AG08395 (cell line): Measurements from ENCODE around the gene C2orf66.

Experiments
- DNase-seq: peaks from one replicate; pipeline ENCODE4 v3.0.0; 2012; ENCODE audit warnings: mixed read lengths, low spot score

Gene C2orf66

DNA sequence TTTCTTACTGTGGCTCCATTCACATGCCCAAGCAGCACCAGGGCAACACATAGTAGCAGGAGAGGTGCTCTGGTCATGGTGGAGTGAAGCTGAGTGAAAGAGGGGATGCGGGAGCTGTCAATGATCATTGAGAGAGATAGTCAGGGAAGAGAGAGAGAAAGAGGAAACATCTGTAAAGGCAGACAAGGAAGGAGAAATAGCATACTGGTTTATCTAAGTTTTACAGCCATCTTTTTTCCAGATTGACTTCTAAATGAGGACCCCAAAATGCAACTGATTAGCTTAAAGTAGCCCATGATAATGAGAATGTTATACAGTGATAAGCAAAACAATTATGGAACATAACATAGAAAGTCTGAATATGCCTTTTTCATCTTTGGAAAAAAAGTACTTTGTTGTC is at the start of gene C2orf66:
TSS of gene C2orf66 (minus strand) at position 96 of the 400 bp plus-strand sequence. CDS start at position 77, 19 bp downstream.
- DNase-seq: no peak

DNA sequence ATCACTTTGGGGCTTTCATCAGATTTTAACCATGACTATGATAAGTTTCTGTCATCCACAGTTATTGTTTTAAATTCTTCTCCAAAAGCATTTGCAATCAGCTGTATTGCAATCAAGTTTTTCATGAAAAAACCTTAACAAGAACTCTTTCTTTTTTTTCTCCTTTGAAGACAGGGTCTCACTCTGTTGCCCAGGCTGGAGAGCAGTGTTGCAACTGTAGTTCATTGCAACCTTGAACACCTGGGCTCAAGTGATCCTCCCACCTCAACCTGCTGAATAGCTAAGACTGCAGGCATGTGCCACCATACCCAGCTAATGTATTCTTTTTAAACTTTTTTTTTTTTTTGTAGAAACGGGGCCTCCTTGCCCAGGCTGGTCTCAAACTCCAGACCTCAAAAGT is 45.5 kb upstream of the C2orf66 start:
- no peak for DNase-seq

DNA sequence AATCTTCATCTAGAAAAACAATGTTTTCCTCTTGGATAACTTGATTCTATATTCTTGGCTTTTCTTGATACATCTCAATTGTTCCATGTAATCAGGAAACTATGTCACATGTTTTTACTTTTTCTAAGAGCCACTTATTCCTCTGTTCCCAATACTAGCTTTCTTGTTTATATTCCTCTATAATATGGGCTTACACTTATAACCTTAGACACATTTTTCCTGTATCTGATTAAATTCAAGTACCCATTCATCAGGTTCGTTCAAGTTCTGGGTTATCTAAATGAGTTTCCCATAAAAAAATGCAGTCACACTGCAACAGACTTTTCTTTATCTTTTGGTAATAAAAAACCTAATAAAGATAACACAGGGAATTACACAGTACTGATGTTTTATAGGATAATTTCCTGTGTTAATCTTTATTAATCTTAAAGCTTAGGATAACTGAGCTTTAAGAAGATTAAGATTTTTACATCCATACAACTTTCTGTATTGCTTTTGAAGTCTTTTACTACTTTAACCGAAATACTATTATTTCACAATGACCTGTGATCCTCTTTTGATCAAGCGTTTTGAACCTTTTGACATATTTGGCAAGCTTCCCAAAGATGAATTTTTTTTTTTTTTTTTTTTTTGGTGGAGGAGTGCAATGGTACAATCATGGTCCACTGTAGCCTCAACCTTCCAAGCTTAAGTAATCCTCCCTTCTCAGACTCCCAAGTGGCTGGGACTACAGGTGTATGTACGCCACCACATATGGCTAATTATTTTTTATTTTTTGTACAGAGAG is 44.3 kb upstream of the C2orf66 start:
- no peak for DNase-seq

DNA sequence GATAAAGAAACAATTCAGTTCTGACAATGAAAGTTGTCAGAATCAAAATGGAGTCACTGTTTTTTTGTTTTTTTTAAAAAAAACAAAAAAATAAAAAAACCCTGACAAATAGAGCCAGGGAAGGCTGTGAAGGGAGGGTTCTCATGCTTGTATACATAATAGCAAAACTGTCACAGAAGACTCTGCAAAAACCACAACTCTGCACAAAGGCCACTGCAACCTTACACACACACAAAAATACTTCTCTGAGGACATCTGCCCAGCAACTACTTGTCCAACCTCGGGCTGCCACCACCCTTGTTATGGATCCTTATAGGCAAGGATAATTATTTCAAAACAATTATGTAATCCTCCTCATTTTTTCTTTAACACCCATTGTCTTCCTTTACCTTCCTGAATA is 41.9 kb upstream of the C2orf66 start:
- DNase-seq: no peak

DNA sequence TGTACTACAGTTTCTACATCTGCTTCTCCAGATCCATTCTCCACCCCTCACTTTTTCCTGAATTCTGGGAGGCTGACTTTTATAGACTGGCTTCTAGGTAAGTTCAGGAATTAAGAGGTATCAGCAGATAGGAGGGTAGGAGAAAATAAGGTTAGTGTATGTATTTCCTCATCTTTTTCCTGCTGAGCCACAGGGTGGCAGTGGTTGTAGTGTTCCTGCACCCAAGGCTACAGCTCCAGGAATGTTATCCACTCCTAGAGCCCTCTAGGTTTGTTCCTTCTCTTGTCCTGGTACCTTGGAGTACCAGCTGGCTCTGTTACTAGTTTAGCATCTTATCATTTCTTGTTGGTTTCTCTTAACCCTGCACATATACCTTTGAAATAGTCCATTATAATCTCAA is 40.7 kb upstream of the C2orf66 start:
- DNase-seq: peak; percentile 47

DNA sequence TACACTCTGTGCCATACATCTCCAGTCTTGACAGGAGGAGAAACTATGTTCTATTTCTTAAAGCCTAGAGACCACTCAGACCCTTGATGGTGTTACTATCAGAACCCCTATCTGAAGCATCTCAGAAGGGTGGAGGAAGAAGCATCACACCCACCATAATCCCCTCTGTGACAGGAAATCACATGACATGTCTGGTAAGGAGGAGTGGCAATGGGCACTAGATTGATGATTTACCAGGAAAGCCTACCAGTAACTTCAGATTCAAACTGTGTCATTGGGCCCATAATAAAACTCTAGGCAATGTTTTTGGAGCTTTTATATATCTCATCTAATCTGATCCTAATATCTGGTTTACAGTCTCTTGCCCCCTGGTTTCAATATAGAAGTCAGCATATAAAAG is 37.1 kb upstream of the C2orf66 start:
- DNase-seq: no peak

DNA sequence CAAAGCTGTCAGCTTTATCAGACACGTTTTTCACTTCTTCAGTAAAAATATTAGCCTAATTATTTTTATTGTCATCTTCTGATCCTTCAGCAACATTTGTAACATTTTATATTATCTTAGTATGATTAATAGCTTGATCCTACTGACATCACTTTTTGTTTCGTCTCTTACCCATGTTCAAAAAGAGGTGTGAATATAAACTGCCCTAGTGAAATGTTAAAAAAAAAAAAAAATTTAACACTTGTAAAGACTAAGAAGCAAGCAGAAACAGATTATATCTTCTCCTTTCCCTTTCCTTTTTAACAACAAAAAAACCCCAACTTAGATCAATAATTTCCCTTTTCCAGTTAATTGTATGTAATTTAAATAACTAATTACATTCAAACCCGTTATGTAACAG is 36.2 kb upstream of the C2orf66 start:
- DNase-seq: no peak

DNA sequence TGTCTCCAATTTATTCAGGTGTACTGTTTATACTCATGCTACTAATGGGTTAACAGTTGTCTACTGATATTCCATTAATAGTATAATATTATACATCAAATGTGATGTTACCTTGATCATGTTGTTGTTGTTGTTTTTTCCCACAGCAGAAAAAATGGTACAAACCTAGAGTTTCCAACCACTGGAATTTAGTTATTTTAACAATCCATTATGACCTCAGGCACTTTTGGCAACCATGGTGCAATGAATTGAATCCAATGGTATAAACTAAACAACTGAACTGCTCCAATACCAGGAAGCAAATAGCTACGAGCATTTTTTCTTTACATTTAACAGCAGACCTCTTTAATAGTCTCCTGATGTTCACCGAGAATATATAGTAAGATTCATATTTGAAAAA is 31.0 kb upstream of the C2orf66 start:
- DNase-seq: no peak

DNA sequence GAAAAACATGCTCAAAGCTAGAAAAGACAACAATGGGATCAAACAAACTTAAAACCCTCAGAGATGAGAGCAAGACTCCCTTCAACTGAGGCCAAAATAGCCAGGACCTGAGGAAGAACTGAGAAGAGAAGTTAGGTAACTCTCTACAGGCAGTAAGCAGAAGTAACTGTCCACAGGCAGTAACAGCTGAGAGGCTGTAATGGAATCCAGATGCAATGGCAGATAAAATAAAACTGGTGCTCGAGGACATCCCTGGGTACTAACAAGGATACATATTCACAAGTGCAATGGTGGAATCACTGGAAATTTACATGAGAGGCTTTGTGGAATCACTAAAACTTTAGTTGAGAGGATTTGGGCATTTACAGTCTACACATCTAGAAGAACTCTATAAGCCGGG is 30.4 kb upstream of the C2orf66 start:
- DNase-seq: no peak

DNA sequence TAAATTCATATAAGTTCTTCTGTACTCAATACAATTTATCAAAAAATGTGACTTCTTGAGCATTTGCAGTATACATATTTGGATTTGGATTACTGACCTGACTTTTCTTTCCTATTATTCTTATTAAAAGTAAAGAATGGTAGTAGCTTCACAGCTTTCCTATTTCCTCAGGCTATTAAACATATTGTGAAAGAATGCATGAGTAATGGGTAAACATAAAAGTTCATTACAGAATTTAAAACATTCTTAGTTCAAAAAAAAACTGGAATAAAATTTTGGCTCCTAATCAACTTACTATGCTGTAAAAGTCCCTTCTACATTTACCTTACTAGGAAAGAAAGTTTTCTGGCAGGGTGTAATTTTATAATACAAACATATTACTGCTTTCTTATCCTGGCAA is 27.3 kb upstream of the C2orf66 start:
- no peak for DNase-seq

DNA sequence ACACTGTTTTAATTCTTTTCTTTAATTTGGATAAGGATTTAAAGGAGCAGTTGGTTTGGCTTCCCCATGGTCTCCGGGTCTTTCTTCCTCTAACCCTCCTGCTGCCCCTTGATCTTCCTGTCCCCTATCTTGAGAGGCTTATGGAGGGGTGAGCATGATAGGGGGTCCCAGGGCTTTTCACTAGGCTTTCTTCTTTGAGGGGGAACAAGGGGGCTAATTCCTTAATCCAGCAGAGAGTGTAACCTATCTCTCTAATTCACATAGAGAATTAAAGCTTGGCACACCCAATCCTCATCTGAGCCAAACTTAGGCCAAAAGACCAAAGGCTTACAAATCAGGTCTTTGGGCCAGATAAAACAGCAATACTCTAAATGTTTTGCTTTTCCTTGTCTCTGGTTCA is 21.5 kb upstream of the C2orf66 start:
- no peak for DNase-seq

DNA sequence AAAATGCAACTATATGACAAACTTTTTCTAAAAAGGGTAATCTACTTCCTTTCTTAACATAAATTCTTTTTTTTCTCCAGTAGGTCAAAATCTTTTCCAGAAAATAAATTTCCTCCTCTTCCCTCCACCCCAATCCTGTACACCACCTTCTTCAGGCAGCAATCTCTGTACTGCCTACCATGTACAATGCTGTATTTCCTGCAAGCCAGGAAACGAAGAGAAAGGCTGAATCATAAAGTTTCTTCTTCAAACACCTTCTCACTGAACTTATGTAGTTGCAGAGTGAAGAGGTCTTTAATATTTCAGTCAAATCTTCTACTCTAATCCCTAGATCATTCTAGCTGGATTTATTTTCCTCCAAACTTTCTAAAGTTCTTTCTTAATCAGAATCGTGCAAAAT is 18.2 kb upstream of the C2orf66 start:
- DNase-seq: no peak

DNA sequence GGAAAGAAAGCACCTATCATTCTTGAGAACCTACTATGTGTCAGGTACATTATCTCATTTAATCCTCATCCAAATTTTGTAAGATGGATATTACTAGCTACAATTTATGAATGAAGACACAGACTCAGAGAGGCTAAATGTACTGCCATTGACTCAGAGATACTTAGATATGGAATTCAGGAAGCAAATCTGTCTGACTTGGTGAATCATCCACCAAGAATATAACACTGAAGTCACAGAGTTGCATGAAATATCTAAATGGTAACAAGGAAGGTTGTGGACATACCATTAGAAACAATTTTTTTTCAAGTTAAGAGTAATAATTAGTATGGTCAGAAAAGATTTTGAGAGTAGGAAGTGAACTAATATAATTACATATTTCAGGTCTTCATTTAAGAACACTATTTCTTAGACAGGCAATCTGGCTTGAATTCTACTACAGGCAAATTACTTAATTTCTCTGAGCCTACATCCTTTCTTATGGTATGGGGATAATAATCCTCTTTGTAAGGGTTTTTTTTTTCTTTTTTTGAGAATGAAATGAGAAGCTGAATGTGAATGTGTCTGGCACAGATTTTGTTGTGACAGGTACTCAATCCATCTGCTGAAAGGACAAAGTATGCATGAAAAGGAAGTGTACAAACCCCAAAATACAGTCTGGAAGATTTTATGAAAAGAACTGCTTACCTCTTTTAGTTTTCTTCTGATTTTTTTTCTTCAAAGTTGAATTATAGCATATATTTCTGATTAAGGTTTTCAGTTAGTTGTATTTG is 14.8 kb upstream of the C2orf66 start:
- peak; percentile 74 for DNase-seq

DNA sequence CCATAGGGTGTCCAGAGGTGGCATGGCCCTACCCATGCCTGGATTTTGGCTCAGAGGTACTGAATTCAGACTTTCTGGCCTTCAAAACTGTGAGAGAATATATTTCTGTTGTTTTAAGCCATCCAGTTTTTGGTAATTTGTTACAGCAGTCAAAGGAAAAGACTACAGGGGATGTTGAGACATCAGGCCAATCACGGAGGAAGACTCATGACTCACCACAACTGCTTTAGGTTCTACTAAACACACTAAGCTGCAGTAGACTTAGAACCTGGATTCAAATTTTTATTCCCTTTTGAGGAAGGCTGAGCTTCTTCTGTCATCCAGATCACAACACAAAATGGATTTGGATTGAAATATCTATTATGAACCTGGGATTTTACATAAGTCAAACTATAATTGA is 12.0 kb upstream of the C2orf66 start:
- DNase-seq: peak; percentile 20

DNA sequence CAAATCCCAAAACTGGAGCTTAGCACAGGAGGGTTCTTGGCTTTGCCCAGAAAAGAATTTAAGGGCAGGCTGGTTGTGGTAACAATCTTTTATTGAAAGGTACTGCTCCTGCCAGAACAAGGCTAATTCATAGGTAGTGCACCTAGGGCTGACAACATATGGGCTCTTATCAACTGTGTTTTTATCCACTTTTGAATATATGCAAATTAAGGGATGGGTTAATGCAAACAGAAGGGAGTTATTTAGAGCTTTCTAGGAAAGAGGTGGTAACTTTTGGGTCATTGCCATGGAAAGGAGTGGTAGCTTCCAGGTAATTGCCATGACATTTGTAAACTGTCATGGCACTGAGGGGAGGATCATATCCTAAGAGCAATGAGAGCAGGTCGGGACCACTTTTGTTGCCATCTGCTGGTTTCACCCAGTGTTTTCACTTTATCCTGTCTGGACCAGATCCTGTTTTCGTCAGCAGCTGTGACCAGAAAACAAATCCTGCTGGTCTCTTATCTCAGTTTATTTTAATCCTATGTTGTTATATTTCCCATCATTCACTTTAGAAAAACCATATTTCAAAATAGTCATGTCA is 981 bp downstream of the C2orf66 start:
- DNase-seq: no peak

DNA sequence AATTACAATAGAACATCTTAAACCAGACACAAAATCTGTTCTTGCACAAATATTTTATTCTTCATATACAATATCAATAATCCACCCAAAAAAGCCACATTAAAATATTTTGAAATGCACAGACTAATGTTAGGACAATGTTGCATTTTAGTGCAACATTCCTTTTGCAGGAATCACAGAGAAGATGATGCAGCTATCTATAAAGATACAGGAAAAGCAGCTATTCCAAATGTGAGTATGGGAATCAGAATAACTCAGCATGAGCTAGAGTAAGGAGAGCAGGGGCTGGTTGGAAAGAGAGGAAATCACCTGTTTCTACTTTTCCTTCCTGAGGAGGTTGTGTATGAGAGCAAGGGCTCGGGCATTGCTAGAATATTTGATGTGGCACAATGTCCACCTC is 4.8 kb downstream of the C2orf66 start:
- peak; percentile 9 for DNase-seq

DNA sequence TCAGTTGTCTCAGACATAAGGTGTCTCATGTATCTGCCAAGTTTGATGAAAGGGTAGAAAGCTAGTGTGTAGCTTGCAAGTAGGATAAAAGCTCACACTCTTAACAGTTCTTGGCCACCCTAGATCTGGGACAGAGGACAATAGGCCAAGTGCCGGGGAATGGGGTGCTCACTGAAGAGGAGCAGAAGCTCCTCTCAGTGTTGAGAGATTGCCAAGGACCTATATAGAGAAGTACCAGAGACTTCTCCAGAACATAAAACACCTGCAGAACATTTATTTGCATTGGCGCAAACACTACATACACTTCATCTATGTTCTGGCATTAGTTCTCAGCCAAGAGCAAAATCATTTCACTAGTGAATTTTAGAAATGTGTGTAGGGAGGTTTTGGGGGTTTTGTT is 6.8 kb downstream of the C2orf66 start:
- no peak for DNase-seq

DNA sequence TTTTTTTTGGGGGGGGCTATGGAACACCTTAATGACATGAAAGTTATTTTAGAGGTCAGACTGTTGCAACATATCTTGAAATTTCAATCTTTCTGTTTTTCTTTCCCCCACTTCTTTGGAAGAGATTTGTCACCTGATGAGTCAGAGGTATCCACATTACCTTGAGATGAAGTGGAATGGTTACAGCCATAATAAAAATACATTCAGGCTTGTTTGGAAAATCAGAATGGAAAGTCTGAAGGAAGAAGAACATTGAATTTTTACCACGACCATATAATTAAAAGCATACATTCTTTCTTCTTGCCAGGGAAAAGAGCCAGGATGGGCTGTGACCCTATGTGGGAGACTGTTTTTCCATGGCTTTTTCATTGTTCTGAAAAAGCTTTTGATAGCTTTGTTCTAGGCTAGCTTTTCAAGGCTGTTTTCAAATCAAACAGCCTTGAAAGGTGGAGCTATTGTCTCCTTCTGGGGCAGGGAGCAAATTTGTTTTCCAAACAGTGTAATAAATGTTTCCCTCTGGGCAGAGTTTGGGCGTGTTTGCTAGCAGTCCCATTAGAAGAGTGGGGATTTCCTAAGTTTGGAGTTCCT is 7.4 kb downstream of the C2orf66 start:
- DNase-seq: peak; percentile 7

DNA sequence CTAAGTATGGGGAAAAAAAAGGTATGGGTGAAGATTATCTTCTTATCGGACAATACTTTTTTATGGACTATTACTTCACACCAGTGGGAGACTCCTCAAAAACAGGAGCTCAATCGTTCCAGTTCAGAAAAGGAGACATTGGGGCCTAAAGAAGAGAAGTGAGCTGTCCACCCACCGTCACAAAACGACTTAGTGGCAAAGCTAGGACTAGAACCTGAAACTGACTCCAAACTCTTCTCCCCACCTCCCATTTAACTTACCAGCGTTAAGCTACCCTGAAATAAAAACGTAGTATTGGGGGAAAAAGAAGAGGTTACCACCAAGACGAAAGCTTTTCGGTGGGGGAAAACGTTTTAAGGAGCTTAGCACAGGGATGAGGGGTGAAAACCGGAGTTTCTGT is 10.2 kb downstream of the C2orf66 start:
- DNase-seq: peak; percentile 3

DNA sequence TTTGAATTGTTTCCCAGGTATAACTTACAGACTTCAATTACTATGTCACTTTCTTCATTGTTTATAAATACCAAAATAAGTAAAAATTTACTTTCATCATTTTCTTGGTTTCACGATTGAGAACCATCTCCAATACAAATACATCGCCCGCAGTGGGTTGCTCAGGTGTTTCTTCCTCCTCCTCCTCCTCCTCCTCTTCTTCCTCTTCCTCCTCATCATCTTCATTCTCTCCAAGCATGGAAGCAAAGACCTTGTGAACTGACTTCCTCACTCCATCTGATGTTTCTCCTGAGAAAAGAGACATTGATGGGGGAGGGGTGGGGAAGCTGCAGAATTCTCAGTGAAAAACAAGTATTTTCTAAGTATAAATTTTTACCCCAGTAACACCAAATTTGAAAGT is 16.3 kb downstream of the C2orf66 start:
- DNase-seq: no peak

DNA sequence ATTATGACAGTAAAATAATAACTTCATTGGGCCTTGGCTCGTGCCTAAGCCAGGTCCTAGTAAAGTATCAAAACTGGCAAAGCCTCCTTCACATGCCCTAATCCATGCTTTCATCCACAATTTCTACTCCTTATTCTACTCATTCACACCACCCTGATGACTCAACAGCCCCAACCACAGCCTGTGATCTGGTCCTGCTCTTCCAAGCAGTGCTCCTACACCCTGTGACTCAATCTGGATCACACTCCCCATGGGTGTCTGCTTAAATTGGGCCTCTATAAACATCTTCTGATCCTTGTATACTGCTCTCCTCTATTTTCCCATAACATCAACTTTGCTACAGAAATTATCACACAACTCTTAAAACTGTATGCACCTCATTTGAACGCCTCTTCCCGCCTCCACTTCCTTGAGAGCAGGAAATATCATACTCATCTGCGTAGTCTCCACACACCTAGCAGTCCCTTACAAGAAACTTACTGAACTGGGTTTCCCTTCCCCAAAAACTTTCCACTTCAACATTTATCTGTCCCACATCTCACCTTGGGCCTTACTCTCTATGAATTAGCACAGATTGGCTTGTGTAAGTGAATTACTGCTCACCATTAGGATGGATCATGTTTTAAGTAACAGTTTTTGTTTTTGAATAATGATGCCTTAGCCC is 25.6 kb downstream of the C2orf66 start:
- DNase-seq: peak; percentile 80

DNA sequence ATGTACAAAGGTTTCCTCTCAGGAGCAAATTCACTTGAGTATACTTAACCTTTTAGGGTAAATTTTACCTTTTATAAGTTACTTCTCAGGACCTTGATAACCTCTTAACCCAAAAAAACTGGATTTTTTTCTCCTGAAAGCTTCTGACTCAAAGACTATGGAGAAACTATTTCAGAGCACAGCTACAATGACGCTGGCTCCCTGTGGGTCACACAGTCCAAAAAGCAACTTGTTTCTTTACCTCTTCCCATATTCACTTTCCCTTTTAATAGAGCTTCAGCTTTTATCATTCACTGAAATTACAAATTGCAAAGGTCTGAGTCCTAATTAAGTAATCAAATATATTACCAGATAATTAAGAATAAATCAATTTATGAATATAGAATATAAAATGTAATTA is 42.1 kb downstream of the C2orf66 start:
- DNase-seq: no peak
